ENCODE measurements around the gene TRIM8. TPM values are rescaled to one million over a fixed set of nuclear protein-coding genes. Genes with fewer than 3 reads are reported as not detected.

TRIM8 gene
- total RNA-seq, 2 experiments from 2014 or later = 80.9 to 81.6 TPM

- Histone ChIP-seq H3K27ac (ENCODE audit: low read depth in 1 of 2, low read length in 2 of 2) (no peak overlapping the region), H3K9me3 (ENCODE audit: control insufficient read depth in 1 of 2, insufficient read depth in 1 of 2, low read length in 2 of 2) (no peaks in the 10 kb centered on the region), H3K4me1 (ENCODE audit: insufficient read depth, low read length) (peaks cover 55% of the 10 kb centered on the region), H3K27me3 (ENCODE audit: control insufficient read depth in 1 of 2, insufficient read depth in 2 of 2, low read length in 2 of 2) (no peaks in the 10 kb centered on the region), H3K36me3 (ENCODE audit: insufficient read depth, low read length) (no peaks in the 10 kb centered on the region), H3K4me3 (ENCODE audit: low read length) (no peak overlapping the region)
- POLR2A ChIA-PET = interaction anchor here (1.2 to 7.3 kb wide), 3 partner anchors 18 to 35 kb away, joined by 3 to 134 read pairs (median 5); partner anchors contain the start of genes ARL3, SFXN2 and TRIM8
- Mint-ChIP-seq H3K36me3 (ENCODE audit: low read depth) (peaks cover 11% of the 10 kb centered on the region), H3K9me3 (no peaks in the 10 kb centered on the region), H3K4me3 (peak overlapping the region; percentile 30), H3K27me3 (no peaks in the 10 kb centered on the region), H3K4me1 (ENCODE audit: low read depth) (peaks cover 67% of the 10 kb centered on the region), H3K27ac (peak overlapping the region; percentile 49)
- intact Hi-C loops (cut with DNase I, micrococcal nuclease) = loop anchor here in 1 of 2 experiments (5.0 kb wide), 1 partner anchor 33 kb away; the partner anchor contains the start of genes ARL3 and SFXN2
- CTCF ChIA-PET = interaction anchor here (1.3 to 2.0 kb wide), 2 partner anchors 34 to 36 kb away, joined by 4 to 5 read pairs; partner anchors contain the start of genes ARL3 and SFXN2
- no peak for TF ChIP-seq CTCF (IDR thresholded peaks at IDR 0.05)
- DNase-seq = peak in 3 of 14 experiments; percentile 28 to 49 (median 41)
- ATAC-seq (ENCODE audit: poor library complexity) = no peak
Observed at GRCh38 chr10:102678842-102679289, 34.6 kb downstream of the TRIM8 start.

- Mint-ChIP-seq H3K9me3 (no peaks in the 10 kb centered on the region), H3K36me3 (ENCODE audit: low read depth) (peaks cover 11% of the 10 kb centered on the region), H3K27ac (no peak overlapping the region), H3K4me1 (ENCODE audit: low read depth) (peaks cover 60% of the 10 kb centered on the region), H3K4me3 (no peak overlapping the region), H3K27me3 (no peaks in the 10 kb centered on the region)
- DNase-seq = no peak
- ChIA-PET CTCF (interaction anchor here (1.3 to 2.0 kb wide), 2 partner anchors 35 kb away, joined by 4 to 5 read pairs; partner anchors contain the start of genes ARL3 and SFXN2), POLR2A (interaction anchor here (1.0 to 1.4 kb wide), 2 partner anchors 19 to 33 kb away, joined by 3 to 5 read pairs; no protein-coding TSS in a partner anchor)
- Histone ChIP-seq H3K27me3 (ENCODE audit: control insufficient read depth in 1 of 2, insufficient read depth in 2 of 2, low read length in 2 of 2) (no peaks in the 10 kb centered on the region), H3K27ac (ENCODE audit: low read depth in 1 of 2, low read length in 2 of 2) (no peak overlapping the region), H3K9me3 (ENCODE audit: control insufficient read depth in 1 of 2, insufficient read depth in 1 of 2, low read length in 2 of 2) (no peaks in the 10 kb centered on the region), H3K4me3 (ENCODE audit: low read length) (no peak overlapping the region), H3K36me3 (ENCODE audit: insufficient read depth, low read length) (peaks cover 3% of the 10 kb centered on the region), H3K4me1 (ENCODE audit: insufficient read depth, low read length) (peaks cover 48% of the 10 kb centered on the region)
- intact Hi-C loops (cut with DNase I, micrococcal nuclease) = loop anchor here in 1 of 2 experiments (5.0 kb wide), 1 partner anchor 33 kb away; the partner anchor contains the start of genes ARL3 and SFXN2
- no peak for ATAC-seq (ENCODE audit: poor library complexity)
- TF ChIP-seq CTCF (IDR thresholded peaks at IDR 0.05) = no peak
Observed at GRCh38 chr10:102679596-102679995, 35.3 kb downstream of the TRIM8 start.

GRCh38 chr10:102681696-102682095, 37.4 kb downstream of the TRIM8 start:
- peaks cover 5% of the 10 kb centered on the region for H3K36me3 ChIP-seq (ENCODE audit: insufficient read depth, low read length)
- no peak for DNase-seq
- Mint-ChIP-seq H3K4me1 (ENCODE audit: low read depth) (peaks cover 39% of the 10 kb centered on the region), H3K27me3 (no peaks in the 10 kb centered on the region), H3K4me3 (no peak overlapping the region), H3K27ac (no peak overlapping the region), H3K9me3 (no peaks in the 10 kb centered on the region), H3K36me3 (ENCODE audit: low read depth) (peaks cover 17% of the 10 kb centered on the region)
- no peak for TF ChIP-seq CTCF (IDR thresholded peaks at IDR 0.05)
- ATAC-seq (ENCODE audit: poor library complexity) = no peak
- ChIA-PET CTCF (interaction anchor here (0.8 kb wide), 1 partner anchor 37 kb away, joined by 3 read pairs; the partner anchor contains the start of gene TRIM8), POLR2A (interaction anchor here (1.2 kb wide), 1 partner anchor 37 kb away, joined by 3 read pairs; no protein-coding TSS in a partner anchor)
- peaks cover 27% of the 10 kb centered on the region for H3K4me1 ChIP-seq (ENCODE audit: insufficient read depth, low read length)
- no peak overlapping the region for H3K4me3 ChIP-seq (ENCODE audit: low read length)
- no peaks in the 10 kb centered on the region for H3K9me3 ChIP-seq (ENCODE audit: control insufficient read depth in 1 of 2, insufficient read depth in 1 of 2, low read length in 2 of 2)
- intact Hi-C loops (cut with DNase I, micrococcal nuclease) = no loop called here
- no peaks in the 10 kb centered on the region for H3K27me3 ChIP-seq (ENCODE audit: control insufficient read depth in 1 of 2, insufficient read depth in 2 of 2, low read length in 2 of 2)
- H3K27ac ChIP-seq (ENCODE audit: low read depth in 1 of 2, low read length in 2 of 2) = no peak overlapping the region

Measured in CD4-positive, alpha-beta T cell (primary cell).